Retina (tissue), 1 donor: ENCODE data around the gene RIPK4.
"Not testable (repeated sequence)": the region's sequence is repeated elsewhere in the genome, so short reads cannot be mapped to it uniquely, and the experiment has no call there.

Source experiments
- DNase-seq: peaks from one replicate; pipeline ENCODE4 v3.0.0-alpha.2; 2016

RIPK4 gene

GRCh38 chr21:41733951-41734689 lies 32.7 kb downstream of the RIPK4 start:
- no peak for DNase-seq

DNA sequence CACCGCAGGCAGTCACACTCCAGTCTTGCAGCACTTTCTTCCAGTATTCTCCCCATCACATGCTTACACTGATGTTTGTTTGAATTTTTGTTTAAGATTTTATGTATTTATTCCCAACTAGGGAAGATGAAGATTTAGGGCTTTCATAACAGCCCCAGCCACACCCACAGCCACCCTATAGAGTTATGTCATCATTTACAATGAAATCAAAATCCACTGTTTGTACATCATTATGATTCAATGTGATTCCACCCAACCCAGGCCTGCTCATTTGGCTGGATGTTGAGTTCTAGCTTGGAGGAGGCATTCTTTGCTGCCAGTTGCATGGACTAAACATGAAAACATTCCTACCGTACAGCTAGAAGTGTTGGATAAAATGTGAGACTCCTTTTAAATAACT lies 35.8 kb downstream of the RIPK4 start:
- DNase-seq, result no peak

- no peak for DNase-seq
These were observed 36.5 kb downstream of the RIPK4 start for GRCh38 chr21:41730367-41730765.

DNA sequence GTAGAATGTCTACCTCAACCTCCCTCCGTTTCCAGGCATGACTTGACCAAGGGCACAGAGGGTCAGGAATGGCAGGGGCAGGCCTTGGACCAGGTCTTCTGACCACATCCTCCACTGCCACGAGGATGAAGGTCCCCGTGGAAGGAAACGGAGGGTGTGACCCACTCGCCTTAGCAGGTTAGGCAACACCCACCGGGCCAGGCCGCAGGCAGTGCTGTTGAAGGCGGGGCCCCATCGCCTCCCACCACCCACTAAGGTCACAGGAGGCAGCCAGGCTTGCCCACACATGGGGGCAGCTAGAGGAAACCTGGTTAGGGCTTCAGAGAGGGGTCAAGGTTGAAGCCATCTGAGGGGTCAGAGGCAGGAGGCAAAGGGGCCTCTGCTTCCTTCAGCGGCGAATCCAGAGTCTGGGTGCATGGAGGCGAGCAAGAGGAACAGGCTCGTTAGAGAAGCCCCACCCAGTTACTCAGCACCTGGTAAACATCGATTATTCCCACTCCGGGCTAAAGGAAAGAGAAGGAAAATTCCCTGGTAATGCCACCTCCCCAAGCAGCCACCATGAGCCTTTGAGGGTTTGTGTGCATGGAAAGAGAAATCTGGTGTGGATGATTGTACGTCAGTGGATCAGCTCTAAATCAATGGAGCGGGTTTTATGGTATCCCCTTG lies 37.0 kb downstream of the RIPK4 start:
- DNase-seq, result no peak

GRCh38 chr21:41727784-41728763 lies 38.8 kb downstream of the RIPK4 start:
- no peak for DNase-seq

GRCh38 chr21:41726970-41727783 lies 39.7 kb downstream of the RIPK4 start:
- no peak for DNase-seq

DNA sequence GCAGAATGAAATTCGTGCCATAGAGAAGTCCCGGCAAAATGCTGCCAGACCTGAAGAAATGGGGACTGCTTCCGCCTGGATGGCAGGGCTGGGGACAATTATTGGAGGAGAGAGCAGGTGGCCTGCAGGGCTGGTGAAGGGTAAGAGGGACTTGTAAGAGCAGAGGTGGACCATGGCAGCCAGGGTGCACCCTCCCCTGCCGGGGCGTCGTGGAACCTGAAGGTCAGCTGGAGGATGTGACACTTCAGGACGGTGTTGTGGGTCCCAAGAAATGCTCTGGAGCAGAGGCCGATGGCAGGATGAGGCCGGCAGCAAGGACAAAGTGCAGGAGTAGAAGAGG lies 40.3 kb downstream of the RIPK4 start:
- DNase-seq, result no peak

- no peak for DNase-seq
These were observed 40.7 kb downstream of the RIPK4 start for GRCh38 chr21:41726058-41726558.

DNA sequence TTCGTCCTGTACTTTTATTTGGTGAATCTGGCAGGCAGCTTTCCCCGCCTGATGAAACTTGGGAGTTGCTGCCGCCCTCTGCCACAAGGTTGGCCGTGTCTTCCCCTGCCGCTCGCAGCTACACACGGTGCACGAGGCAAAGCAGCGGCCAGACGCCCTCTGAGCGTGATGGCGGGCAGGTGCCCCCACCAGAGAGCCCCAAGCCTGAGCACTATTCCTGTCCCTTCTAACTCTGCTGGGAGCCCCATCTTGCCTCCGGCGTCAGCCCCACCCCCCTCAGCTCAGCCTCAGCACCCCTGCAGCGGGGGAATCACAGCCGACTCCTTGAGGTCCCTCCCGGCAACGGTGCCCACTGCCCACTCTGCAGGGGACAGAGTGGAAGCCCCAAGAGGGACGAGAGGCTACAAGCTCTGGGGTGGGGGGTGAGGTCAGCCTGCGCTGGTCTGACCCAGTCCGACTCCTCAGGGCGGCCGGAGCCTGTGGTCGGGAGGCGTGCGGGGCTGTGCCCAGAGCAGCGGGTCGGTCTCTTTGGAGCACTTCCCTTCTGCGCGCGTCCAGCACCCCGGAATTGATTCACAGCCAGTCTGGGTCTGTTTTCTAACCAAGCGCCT lies 41.3 kb downstream of the RIPK4 start:
- DNase-seq, result peak; percentile 67

DNA sequence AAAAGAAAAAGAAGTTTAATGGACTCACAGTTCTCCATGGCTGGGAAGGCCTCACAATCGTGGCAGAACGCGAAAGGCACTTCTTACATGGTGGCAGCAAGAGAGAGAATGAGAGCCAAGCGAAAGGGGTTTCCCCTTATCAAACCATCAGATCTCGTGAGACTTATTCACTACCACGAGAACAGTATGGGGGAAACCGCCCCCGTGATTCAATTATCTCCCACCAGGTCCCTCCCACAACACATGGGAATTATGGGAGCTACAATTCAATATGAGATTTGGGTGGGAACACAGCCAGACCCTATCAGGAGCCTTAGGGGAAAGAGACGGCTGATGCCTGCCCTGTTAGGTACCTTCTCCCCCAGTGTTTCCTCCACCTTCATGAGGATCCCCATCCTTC lies 43.0 kb downstream of the RIPK4 start:
- DNase-seq, result not testable (repeated sequence)

DNA sequence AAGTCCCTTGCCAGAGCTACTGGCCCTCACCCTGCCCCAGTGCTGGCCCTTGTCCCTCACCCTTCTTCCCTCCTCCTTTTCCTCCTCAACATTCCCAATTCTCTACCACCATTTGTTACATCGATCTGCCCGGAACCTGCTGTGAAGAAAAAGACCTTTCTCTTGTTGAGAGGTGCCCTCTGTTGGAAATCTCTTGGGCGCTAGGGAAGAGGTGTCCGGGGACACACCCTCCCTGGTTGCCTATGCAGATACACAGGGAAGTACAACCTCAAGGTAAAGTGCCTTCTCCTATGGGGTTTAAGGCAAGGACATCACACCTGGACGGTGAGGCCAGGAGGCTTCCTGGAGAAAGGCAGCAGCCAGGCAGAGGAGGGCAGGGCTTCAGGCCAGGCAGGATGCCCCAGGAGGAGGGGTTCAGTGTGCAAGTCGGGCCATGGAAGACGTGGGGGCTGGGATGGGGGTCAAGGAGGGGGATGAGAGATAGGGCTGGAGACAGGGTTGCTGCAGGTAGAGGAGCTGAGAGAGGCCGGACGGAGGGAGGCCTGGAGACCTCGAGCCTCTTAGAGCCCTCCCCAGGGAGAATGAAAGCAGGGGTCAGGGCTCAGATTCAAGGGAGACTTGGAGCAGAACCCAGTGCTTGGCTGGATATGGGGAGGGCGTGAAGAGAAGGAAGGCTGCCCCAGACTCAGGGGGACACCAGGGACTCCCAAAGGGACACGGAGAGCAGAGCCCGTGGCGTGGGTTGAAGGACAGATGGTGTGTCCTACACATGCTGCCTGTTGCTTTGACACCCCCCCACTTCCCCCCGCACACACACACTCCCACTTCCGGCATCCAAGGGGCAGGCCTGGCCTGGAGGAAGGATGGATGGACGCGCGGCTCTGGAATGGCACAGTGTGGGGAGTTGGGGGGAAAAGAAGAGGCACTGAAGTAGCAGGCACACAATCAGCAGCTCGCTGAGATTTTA lies 44.5 kb downstream of the RIPK4 start:
- no peak for DNase-seq

GRCh38 chr21:41720250-41720649 lies 46.6 kb downstream of the RIPK4 start:
- DNase-seq, result no peak

DNA sequence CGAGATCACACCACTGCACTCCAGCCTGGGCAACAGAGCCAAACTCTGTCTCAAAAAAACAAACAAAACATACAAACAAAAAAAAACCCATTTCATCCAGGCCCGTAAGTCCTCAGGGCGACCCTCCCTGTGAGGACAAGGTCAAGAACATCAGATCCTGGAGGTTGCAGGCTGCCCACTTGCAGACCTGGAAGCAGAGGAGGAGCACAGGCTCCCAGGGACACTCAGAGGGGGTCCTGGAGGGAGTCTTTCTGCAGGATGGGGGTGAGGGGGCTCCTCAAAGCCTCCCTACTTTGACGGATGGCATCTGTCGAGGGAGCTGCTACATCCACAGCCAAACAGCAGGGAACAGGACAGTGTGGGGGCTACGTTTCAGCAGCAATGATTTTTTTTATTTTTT lies 47.2 kb downstream of the RIPK4 start:
- DNase-seq, result no peak

DNA sequence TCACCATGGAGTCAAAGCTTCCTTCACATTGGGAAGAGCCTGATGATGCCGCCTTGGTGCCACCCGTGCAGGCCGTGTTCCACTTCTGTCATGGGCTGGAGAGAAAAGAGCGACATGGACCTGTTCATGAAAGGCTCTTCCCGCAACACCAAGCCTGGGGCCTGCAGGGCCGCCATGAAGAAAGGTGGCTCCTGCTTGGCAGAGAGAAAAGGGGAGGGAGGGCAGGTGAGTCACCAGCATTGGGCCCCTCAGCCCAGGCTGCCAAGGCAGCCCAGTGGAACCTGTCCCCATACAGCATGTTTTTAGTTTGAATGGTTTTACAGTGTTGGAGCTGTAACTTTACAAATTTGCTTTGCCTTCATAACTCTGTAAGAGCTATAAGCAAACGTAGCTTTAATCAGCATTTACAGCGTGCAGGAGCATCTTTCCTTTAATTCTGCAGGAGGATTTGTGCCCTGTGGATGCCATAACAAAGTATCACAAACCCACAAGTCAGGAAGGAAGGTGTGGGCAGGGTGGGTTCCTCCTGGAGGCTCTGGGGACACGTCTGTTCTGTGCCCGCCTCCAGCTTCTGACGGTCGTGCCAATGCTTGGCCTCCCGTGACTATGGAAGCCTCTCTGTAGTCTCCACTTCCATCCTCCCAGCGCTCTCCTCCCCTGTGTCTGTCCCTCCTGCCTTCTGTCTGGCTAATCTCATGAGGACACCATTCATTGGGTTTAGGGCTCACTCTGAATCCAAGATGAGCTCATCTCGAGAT lies 49.1 kb downstream of the RIPK4 start:
- no peak for DNase-seq

DNA sequence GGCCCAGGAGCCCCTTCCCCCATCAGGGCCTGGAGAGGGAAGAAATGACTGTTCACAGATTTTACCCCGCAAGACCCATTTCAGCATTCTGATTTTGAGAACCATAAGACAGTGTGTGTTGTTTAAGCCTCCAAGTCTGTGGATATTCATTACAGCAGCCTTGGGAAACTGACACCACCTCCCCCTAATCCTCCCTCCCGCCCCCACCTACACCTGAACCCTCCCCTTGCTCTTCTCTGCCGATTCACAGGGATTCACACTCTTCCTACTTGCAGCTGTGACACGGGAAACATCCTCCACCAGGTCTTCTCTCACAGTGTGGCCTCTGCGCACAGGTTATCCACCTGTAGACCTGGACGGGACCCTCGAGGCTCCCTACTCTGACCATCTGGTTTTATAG lies 50.1 kb downstream of the RIPK4 start:
- no peak for DNase-seq

DNA sequence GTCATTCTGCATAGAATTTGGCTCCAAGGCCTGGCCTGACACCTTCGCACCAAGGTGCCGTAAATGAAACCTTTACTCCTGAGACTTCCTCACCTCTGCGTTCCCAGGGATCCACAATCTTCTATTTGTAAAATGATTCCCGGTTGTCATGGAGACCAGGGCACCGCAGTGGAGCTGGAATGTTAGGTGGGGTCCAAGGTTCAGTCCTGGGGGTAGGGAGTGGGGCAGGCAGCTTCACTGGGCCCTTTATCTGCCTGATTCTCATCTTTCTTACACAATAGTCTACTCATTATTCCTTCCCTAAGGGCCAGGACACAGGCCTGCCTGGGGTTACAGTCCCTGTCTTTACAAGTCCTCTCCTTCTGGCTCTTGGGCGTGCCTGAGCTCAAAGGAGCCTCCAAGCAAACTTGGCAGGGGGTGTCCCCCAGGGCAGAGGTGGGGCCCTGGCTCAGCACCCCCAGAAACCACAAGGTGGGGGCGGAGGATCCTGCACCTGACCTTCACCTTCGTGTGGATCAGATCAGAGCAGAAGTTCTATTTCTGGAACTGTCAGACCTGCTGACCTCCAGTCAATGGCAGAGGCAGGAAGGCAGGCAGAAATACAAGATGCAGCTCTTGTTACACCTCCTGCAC lies 51.1 kb downstream of the RIPK4 start:
- no peak for DNase-seq

GRCh38 chr21:41714299-41714865 lies 52.5 kb downstream of the RIPK4 start:
- DNase-seq, result not testable (repeated sequence)

GRCh38 chr21:41713495-41714281 lies 53.2 kb downstream of the RIPK4 start:
- no peak for DNase-seq
